Stimulated activated CD8-positive, alpha-beta memory T cell treated with anti-CD3 and anti-CD28 coated beads, Interleukin-7, amount 100 ng/mL, for 48 hours (primary cell): ENCODE measurements around the gene STK31.
"Not testable (repeated sequence)": the region's sequence is repeated elsewhere in the genome, so short reads cannot be mapped to it uniquely, and the experiment has no call there.

ENCODE experiments used
- DNase-seq, 2 donors: peaks; one replicate each; pipeline ENCODE4 v3.0.0-alpha.2; 2020; ENCODE audit warnings: low read depth in 1 of 2; ENCODE audit errors: extremely low read depth in 1 of 2

Gene STK31

GRCh38 chr7:23710000-23710399, at the start of gene STK31:
Gene STK31, plus strand, starts transcription at chr7:23710219. Its CDS starts 67 bp downstream, at chr7:23710286.
- DNase-seq = no peak

GRCh38 chr7:23661385-23661784, 48.6 kb upstream of the STK31 start:
- DNase-seq = no peak

- DNase-seq = no peak
Observed at GRCh38 chr7:23662124-23662983, 47.7 kb upstream of the STK31 start.

- DNase-seq = no peak
Observed at GRCh38 chr7:23662984-23663313, 47.1 kb upstream of the STK31 start.

GRCh38 chr7:23664122-23664521, 45.9 kb upstream of the STK31 start:
- DNase-seq = no peak

GRCh38 chr7:23672033-23672432, 38.0 kb upstream of the STK31 start:
- no peak for DNase-seq

- DNase-seq = peak; percentile 61 to 72
Observed at GRCh38 chr7:23679898-23680413, 30.1 kb upstream of the STK31 start, which contains the start of gene FAM221A. Gene FAM221A, plus strand, starts transcription at chr7:23680199. Its CDS starts 20 bp downstream, at chr7:23680219.

GRCh38 chr7:23680414-23681405, 29.3 kb upstream of the STK31 start:
- DNase-seq = peak in 1 of 2 donors; percentile 32

GRCh38 chr7:23684041-23684440, 26.0 kb upstream of the STK31 start:
- not testable (repeated sequence) for DNase-seq

GRCh38 chr7:23685731-23686130, 24.3 kb upstream of the STK31 start:
- no peak for DNase-seq

GRCh38 chr7:23687011-23687410, 23.0 kb upstream of the STK31 start:
- DNase-seq = no peak

- no peak for DNase-seq
Observed at GRCh38 chr7:23689165-23689564, 20.9 kb upstream of the STK31 start.

- no peak for DNase-seq
Observed at GRCh38 chr7:23691320-23691719, 18.7 kb upstream of the STK31 start.

- no peak for DNase-seq
Observed at GRCh38 chr7:23693224-23693623, 16.8 kb upstream of the STK31 start.

GRCh38 chr7:23696916-23697441, 13.0 kb upstream of the STK31 start:
- peak in 1 of 2 donors; percentile 25 for DNase-seq

- DNase-seq = no peak
Observed at GRCh38 chr7:23698822-23699221, 11.2 kb upstream of the STK31 start.

GRCh38 chr7:23700046-23700445, 10.0 kb upstream of the STK31 start:
- DNase-seq = no peak

- DNase-seq = no peak
Observed at GRCh38 chr7:23709081-23709750, 803 bp upstream of the STK31 start.

GRCh38 chr7:23712368-23713284, 2.6 kb downstream of the STK31 start:
- no peak for DNase-seq
